ENCODE results near the gene TMEM200C. TPM values are rescaled to one million over a fixed set of nuclear protein-coding genes. Genes with fewer than 3 reads are reported as not detected.

Gene TMEM200C
- total and polyA plus RNA-seq, 9 of the 15 experiments (the other 6 are each of a cell fraction or from before 2014, with no cell fraction given) = 0.04 TPM; not detected in 8

DNA sequence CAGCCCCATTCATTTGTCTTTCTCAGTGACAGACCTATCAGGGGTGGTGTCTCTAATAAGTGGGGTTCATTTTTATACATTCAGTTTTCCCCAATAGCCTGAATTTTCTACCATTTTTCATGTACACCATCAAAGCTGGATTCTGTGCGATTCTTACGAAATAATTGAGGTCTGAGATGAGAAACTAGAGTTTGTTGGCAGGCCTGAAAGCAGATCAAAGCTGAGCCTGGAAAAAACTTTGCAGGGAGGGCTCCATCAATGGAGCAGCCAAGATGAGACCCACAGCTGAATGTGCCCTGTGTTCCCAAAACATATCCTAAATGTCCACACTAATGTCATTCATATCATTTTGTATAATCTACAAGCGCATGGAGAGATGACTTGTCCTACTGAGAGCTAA lies 4.5 kb upstream of the TMEM200C start:
- FAIRE-seq (no peak), ATAC-seq (no peak), DNase-seq (ENCODE audit: extremely low read depth in 1 of 4, low spot score in 3 of 4) (no peak)
- no peaks in the 10 kb centered on the region for H4K20me1 ChIP-seq (replicated peaks; ENCODE audit: control insufficient read depth, insufficient read depth, low read length)
- no peak overlapping the region for H3K27ac ChIP-seq (ENCODE audit: extremely low read depth, low read depth, low read length)
- peaks cover 0 to 9% of the 10 kb centered on the region in 2 experiments; a peak in 1 of 5 replicates for H3K4me1 ChIP-seq (replicated peaks in 1 of 2; ENCODE audit: control insufficient read depth in 2 of 2, insufficient read depth in 2 of 2, low read length in 2 of 2)
- CTCF ChIA-PET (ENCODE audit: low intra/inter-chr PET ratio) = no interaction called here
- WGBS (ENCODE audit: insufficient coverage, low coverage, missing lambda C conversion rate) = 2% methylated on average over 3 of the region's 3 CpGs
- no peak overlapping the region for H3K9ac ChIP-seq (ENCODE audit: insufficient read depth in 1 of 2, low read depth in 2 of 2, low read length in 2 of 2)
- intact Hi-C loops (cut with micrococcal nuclease) = no loop called here
- in situ Hi-C loops (cut with MboI) = no loop called here
- no peaks in the 10 kb centered on the region for H3K36me3 ChIP-seq (ENCODE audit: control insufficient read depth, insufficient read depth, low read length)
- H3K27me3 ChIP-seq (ENCODE audit: control insufficient read depth in 2 of 2, insufficient read depth in 2 of 2, low read length in 2 of 2) = no peaks in the 10 kb centered on the region; a peak in 1 of 5 replicates
- H3K9me1 ChIP-seq (ENCODE audit: control insufficient read depth, insufficient read depth, low read length) = no peaks in the 10 kb centered on the region
- no peak overlapping the region for H3K4me3 ChIP-seq
- POLR2A ChIA-PET = no interaction called here
- no TSS peak for BruUV-seq (replicated peaks)
- TF ChIP-seq FOSL1 (tag; conservative IDR thresholded peaks at IDR 0.05) = no peak
- TF ChIP-seq, protein P1, sequence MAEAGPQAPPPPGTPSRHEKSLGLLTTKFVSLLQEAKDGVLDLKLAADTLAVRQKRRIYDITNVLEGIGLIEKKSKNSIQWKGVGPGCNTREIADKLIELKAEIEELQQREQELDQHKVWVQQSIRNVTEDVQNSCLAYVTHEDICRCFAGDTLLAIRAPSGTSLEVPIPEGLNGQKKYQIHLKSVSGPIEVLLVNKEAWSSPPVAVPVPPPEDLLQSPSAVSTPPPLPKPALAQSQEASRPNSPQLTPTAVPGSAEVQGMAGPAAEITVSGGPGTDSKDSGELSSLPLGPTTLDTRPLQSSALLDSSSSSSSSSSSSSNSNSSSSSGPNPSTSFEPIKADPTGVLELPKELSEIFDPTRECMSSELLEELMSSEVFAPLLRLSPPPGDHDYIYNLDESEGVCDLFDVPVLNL (CRISPR knock-in tag; IDR thresholded peaks at IDR 0.05; ENCODE audit: low read depth) = no peak
- TF ChIP-seq, protein P2, sequence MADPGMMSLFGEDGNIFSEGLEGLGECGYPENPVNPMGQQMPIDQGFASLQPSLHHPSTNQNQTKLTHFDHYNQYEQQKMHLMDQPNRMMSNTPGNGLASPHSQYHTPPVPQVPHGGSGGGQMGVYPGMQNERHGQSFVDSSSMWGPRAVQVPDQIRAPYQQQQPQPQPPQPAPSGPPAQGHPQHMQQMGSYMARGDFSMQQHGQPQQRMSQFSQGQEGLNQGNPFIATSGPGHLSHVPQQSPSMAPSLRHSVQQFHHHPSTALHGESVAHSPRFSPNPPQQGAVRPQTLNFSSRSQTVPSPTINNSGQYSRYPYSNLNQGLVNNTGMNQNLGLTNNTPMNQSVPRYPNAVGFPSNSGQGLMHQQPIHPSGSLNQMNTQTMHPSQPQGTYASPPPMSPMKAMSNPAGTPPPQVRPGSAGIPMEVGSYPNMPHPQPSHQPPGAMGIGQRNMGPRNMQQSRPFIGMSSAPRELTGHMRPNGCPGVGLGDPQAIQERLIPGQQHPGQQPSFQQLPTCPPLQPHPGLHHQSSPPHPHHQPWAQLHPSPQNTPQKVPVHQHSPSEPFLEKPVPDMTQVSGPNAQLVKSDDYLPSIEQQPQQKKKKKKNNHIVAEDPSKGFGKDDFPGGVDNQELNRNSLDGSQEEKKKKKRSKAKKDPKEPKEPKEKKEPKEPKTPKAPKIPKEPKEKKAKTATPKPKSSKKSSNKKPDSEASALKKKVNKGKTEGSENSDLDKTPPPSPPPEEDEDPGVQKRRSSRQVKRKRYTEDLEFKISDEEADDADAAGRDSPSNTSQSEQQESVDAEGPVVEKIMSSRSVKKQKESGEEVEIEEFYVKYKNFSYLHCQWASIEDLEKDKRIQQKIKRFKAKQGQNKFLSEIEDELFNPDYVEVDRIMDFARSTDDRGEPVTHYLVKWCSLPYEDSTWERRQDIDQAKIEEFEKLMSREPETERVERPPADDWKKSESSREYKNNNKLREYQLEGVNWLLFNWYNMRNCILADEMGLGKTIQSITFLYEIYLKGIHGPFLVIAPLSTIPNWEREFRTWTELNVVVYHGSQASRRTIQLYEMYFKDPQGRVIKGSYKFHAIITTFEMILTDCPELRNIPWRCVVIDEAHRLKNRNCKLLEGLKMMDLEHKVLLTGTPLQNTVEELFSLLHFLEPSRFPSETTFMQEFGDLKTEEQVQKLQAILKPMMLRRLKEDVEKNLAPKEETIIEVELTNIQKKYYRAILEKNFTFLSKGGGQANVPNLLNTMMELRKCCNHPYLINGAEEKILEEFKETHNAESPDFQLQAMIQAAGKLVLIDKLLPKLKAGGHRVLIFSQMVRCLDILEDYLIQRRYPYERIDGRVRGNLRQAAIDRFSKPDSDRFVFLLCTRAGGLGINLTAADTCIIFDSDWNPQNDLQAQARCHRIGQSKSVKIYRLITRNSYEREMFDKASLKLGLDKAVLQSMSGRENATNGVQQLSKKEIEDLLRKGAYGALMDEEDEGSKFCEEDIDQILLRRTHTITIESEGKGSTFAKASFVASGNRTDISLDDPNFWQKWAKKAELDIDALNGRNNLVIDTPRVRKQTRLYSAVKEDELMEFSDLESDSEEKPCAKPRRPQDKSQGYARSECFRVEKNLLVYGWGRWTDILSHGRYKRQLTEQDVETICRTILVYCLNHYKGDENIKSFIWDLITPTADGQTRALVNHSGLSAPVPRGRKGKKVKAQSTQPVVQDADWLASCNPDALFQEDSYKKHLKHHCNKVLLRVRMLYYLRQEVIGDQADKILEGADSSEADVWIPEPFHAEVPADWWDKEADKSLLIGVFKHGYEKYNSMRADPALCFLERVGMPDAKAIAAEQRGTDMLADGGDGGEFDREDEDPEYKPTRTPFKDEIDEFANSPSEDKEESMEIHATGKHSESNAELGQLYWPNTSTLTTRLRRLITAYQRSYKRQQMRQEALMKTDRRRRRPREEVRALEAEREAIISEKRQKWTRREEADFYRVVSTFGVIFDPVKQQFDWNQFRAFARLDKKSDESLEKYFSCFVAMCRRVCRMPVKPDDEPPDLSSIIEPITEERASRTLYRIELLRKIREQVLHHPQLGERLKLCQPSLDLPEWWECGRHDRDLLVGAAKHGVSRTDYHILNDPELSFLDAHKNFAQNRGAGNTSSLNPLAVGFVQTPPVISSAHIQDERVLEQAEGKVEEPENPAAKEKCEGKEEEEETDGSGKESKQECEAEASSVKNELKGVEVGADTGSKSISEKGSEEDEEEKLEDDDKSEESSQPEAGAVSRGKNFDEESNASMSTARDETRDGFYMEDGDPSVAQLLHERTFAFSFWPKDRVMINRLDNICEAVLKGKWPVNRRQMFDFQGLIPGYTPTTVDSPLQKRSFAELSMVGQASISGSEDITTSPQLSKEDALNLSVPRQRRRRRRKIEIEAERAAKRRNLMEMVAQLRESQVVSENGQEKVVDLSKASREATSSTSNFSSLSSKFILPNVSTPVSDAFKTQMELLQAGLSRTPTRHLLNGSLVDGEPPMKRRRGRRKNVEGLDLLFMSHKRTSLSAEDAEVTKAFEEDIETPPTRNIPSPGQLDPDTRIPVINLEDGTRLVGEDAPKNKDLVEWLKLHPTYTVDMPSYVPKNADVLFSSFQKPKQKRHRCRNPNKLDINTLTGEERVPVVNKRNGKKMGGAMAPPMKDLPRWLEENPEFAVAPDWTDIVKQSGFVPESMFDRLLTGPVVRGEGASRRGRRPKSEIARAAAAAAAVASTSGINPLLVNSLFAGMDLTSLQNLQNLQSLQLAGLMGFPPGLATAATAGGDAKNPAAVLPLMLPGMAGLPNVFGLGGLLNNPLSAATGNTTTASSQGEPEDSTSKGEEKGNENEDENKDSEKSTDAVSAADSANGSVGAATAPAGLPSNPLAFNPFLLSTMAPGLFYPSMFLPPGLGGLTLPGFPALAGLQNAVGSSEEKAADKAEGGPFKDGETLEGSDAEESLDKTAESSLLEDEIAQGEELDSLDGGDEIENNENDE (IDR thresholded peaks at IDR 0.05; ENCODE audit: low read depth, low read length) = no peak
- TF ChIP-seq JUND (IDR thresholded peaks at IDR 0.05; ENCODE audit: borderline replicate concordance, low read depth, low read length) = no peak
- no peak for TF ChIP-seq JUND (tag; IDR thresholded peaks at IDR 0.05; ENCODE audit: borderline replicate concordance, low read depth, low read length)
- no peak for TF ChIP-seq MEIS2 (IDR thresholded peaks at IDR 0.05; ENCODE audit: partially characterized antibody)
- no peak for TF ChIP-seq FIP1L1 (IDR thresholded peaks at IDR 0.05; ENCODE audit: low read depth, low read length, poor library complexity, severe bottlenecking)
- TF ChIP-seq SMARCB1 (IDR thresholded peaks at IDR 0.05; ENCODE audit: insufficient read length, low read depth) = no peak
- TF ChIP-seq BCL6 (CRISPR knock-in tag; IDR thresholded peaks at IDR 0.05) = no peak
- no peak for TF ChIP-seq EP300 (IDR thresholded peaks at IDR 0.05; ENCODE audit: low read length)
- H3K4me2 ChIP-seq (ENCODE audit: insufficient read depth, low read length) = no peak overlapping the region
- no peaks in the 10 kb centered on the region for H3K79me2 ChIP-seq (ENCODE audit: control insufficient read depth, insufficient read depth, low read length)
- no peaks in the 10 kb centered on the region for H3K9me3 ChIP-seq (replicated peaks; ENCODE audit: control insufficient read depth, insufficient read depth, low read depth, low read length)
- no peak overlapping the region for H2AFZ ChIP-seq (ENCODE audit: low read depth, low read length)
